SH-SY5Y (cell line): Measurements from ENCODE around the gene FGF18.

Experiments used
- GATA2 ChIP-seq: IDR thresholded peaks from 2 replicates; pipeline ENCODE4 v1.6.1; 2011; ENCODE audit warnings: mild to moderate bottlenecking, low read depth, low read length
- GATA3 ChIP-seq: IDR thresholded peaks from 2 replicates; pipeline ENCODE4 v1.6.1; 2011; ENCODE audit warnings: low read depth, mild to moderate bottlenecking, low read length, moderate library complexity

DNA sequence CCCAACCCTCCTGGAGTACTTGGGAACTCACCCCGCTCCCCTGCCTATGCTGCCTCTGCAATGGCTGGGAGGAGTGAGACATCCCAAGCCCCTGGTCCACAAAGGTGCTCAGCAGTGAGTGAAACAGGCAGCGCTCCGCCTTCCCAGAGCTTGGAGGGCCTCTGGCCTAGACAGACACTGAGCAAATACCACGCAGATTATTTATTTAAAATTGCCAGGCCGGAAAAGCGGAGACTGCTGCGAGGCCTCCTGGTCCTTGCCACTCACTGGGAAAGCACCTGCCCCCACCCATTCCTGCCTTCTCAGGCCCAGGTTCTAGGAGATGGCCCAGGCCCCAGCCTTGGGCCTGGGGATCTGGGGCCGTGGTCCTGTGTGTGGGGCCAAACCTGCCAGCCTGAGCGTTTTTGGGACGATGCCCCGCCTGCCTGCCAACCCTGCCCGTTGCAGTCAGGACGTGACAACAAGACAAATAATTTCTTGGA is 17.4 kb downstream of the FGF18 start:
- TF ChIP-seq GATA2 (no peak), GATA3 (no peak)
